Eye (tissue), 1 donor: ENCODE measurements around the gene GPR171.
"Not testable (repeated sequence)": the region's sequence is repeated elsewhere in the genome, so short reads cannot be mapped to it uniquely, and the experiment has no call there.

Source experiments
- DNase-seq: peaks from one replicate; pipeline ENCODE4 v3.0.0-alpha.2; 2015

The GPR171 gene, protein sequence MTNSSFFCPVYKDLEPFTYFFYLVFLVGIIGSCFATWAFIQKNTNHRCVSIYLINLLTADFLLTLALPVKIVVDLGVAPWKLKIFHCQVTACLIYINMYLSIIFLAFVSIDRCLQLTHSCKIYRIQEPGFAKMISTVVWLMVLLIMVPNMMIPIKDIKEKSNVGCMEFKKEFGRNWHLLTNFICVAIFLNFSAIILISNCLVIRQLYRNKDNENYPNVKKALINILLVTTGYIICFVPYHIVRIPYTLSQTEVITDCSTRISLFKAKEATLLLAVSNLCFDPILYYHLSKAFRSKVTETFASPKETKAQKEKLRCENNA

DNA sequence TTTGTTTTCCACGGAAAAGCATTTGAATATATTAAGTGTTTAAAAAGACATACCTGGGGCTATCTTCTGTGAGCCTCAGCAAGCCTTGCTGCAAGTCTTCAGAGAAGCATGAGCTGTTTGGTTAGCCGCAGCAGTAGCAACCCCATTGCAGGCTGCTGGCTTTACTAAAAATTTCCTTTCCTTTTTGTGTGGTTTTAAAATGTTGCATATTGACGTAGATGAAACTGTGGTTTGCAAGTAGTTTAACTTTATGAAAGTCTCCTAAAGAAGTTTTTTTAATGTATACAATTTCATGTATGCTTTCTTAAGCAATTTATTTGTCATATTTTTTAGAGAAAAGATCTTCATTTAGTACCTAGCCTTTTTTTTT is at the start of gene GPR171:
TSS of gene GPR171 (minus strand) at position 166 of the 370 bp plus-strand sequence. CDS start 3,830 bp downstream, outside the sequence.
- DNase-seq, result no peak

DNA sequence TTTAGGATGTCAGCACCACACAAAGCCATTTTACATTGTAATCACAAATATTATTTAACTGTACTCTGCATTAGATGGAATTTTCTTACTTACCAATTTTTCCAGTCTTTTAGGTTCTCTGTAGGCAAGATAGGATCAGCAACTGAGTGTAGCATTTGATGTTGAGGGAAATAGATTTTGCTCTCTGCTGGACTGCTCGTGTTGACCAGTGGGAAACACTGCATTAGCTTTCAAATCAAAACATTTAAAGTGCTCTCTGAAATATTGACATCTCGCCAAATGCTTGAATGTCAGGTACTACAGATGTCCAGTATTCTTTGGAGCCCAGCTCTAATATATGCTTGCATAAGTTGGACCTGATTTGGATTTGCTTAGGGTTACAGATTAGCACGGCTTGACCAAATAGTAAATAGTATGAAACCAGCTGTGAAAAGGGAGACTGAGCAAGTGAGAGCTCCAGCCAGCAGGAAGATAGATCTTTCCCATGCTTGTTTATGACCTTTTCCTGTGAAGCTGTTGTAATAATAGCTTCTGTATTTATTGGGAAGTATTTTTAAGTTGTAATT is 45.8 kb upstream of the GPR171 start:
- no peak for DNase-seq

DNA sequence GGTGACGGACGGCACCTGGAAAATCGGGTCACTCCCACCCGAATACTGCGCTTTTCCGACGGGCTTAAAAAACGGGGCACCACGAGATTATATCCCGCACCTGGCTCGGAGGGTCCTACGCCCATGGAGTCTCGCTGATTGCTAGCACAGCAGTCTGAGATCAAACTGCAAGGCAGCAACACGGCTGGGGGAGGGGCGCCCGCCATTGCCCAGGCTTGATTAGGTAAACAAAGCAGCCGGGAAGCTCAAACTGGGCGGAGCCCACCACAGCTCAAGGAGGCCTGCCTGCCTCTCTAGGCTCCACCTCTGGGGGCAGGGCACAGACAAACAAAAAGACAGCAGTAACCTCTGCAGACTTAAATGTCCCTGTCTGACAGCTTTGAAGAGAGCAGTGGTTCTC is 39.0 kb upstream of the GPR171 start:
- not testable (repeated sequence) for DNase-seq

GRCh38 chr3:151236736-151237135 is 33.7 kb upstream of the GPR171 start:
- DNase-seq, result no peak

- DNase-seq, result no peak
These were observed 33.3 kb upstream of the GPR171 start for GRCh38 chr3:151236316-151236715.

- DNase-seq, result no peak
These were observed 31.8 kb upstream of the GPR171 start for GRCh38 chr3:151234825-151235224.

DNA sequence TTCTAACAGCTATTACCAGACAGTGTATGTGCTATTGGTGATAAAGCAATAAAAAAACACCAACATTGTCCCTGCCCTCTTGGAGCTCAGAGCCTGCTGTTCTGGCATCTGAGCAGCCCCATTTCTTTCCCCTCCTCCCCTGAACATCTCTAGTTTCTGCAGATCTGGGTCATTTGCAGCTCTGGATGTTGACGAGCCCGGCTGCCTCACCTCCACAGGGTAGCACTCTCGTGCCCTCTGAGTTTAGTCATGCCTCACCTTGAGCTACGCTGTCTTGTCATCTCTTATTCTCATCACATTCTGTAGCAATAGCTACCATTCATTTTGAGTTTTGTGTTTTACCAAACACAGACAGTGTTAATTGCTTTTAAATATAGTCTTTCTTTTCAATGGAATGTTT is 30.0 kb upstream of the GPR171 start:
- no peak for DNase-seq

DNA sequence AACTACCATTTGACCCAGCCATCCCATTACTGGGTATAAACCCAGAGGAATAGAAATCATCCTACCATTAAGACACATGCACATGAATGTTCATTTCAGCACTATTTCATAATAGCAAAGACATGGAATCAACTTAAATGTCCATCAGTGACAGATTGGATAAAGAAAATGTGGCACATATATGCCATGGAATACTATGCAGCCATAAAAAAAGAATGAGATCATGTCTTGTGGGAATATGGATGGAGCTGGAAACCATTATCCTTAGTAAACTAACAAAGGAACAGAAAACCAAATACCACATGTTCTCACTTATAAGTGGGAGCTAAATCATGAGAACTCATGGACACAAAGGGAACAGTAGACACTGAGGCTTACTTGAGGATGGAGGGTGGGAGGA is 29.4 kb upstream of the GPR171 start:
- DNase-seq, result not testable (repeated sequence)

DNA sequence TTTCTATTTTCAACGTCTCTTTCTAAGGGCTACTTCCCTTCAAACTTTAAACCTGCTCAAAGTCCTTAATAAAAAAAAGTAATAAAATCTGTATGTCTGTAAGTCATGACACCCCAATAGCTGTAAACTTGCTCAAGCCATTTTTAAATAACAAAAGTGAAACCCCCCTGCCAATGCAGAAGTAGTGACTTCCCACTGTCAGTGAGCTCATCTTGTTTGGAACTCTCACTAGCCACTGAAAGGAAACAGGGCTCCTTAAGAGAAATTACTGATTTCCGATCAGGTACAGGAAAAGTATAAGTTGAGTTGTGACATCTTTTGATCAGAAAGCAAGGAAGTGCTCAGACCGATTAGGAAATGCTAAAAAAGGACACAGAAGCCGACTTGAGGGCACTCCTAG is 27.6 kb upstream of the GPR171 start:
- DNase-seq, result no peak

DNA sequence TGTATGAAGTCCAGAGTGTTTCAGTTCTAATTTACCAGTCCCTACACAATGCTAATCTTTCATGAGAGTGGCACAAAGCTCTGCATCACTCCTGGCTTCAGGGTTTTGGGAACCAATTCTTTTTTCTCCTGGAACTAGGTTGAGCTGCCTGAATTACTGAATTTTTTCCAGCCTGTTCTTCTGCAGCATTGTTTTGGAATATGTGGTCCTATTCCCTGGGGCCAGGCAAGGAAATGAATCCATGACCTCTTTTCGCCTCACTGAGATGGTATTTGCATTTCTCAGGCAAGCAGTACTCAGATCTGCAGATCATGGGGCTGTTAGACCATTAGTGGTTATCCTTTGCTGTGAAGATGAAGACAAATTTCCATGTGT is 25.6 kb upstream of the GPR171 start:
- DNase-seq, result peak; percentile 65

- DNase-seq, result peak; percentile 95
These were observed 25.0 kb upstream of the GPR171 start for GRCh38 chr3:151227807-151228665.

- DNase-seq, result no peak
These were observed 24.3 kb upstream of the GPR171 start for GRCh38 chr3:151227266-151227806.

DNA sequence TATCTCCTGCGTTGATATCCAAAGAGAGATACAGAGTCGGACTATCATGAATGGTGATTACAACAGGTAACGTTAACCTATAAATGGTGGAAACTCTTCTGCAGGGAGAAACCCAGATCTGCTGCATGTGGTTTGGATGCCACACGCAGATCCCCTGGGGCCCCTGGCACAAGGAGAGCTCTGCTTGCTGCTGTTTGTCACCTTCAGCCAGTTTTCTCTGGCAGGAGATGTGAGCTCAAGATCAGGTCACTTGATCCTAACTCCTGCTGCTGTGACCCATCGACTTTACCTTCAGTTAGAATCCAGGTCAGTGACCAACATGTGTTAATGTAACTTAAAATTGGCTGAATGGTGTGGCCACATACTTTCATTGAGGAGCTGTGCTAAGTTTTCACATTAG is 23.8 kb upstream of the GPR171 start:
- DNase-seq, result no peak

DNA sequence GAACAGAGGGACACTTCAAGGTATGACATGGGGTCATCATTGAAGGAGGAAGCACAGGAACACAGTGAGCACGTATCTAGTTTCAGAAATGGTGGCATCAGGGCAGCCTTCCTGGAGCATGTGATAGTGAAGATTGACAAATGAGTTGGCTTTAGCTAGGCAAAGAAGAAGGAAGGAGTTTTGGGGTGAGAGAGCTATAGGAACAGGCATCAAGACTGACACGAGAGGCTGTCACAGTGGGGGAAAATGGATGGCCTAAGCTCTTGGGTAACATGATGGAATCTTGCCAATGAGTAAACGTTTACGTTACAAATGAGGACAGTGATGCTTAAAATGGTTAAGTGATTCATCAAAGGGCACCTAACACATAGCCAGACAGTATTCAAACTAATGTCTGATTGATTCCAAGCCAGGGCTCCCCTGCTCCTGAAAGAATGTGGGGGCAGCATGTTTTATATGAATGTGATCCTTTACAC is 23.1 kb upstream of the GPR171 start:
- DNase-seq, result no peak

- DNase-seq, result no peak
These were observed 22.3 kb upstream of the GPR171 start for GRCh38 chr3:151225040-151225975.

- no peak for DNase-seq
These were observed 21.4 kb upstream of the GPR171 start for GRCh38 chr3:151224268-151224866.

- peak; percentile 14 for DNase-seq
These were observed 16.0 kb upstream of the GPR171 start for GRCh38 chr3:151219056-151219455.

GRCh38 chr3:151218136-151218535 is 15.1 kb upstream of the GPR171 start:
- no peak for DNase-seq

GRCh38 chr3:151216641-151217607 is 13.9 kb upstream of the GPR171 start:
- no peak for DNase-seq

- no peak for DNase-seq
These were observed 11.4 kb upstream of the GPR171 start for GRCh38 chr3:151214459-151214858.

GRCh38 chr3:151213881-151214280 is 10.9 kb upstream of the GPR171 start:
- no peak for DNase-seq
